IMR-90 (cell line): Measurements from ENCODE around the gene RFC3. TPM values are rescaled to one million over a fixed set of nuclear protein-coding genes. Genes with fewer than 3 reads are reported as not detected.

ENCODE experiments used
- ATAC-seq: fragments of 200-7000 bp; cut with Tn5 transposase; 2 replicates; pipeline ENCODE4 v1.9.1; 2020; ENCODE audit warnings: low read depth, mild to moderate bottlenecking, moderate library complexity
- BruUV-seq: library from RNA; stranded (reverse); fragments of 400-500 nt; replicated peaks from 2 replicates; lab custom pipeline; 2021; lab: Mats Ljungman, UMichigan
- CTCF ChIA-PET: fragments of 300-600 bp; formaldehyde crosslinking; extraction: SDS; loops from one replicate; lab custom pipeline; 2021; ENCODE audit warnings: antibody characterized with exemption; lab: Yijun Ruan, JAX
- POLR2A ChIA-PET: fragments of 300-600 bp; sonication (Branson Sonifier 250); formaldehyde crosslinking; loops from one replicate; lab custom pipeline; 2022; ENCODE audit warnings: antibody characterized with exemption; ENCODE audit not compliant: unreplicated experiment; lab: Charles Lee
- DNase-seq: peaks from one replicate; pipeline ENCODE4 v3.0.0; 2013
- H2AFZ ChIP-seq: replicated peaks from 2 replicates; pipeline ENCODE3; 2013; ENCODE audit warnings: low read length, mild to moderate bottlenecking; ENCODE audit not compliant: poor library complexity
- H2AK5ac ChIP-seq: 2 replicates; pipeline ENCODE4 v1.6.1; 2013; ENCODE audit warnings: low read depth, low read length, inconsistent platforms
- H2AK9ac ChIP-seq: replicated peaks from 2 replicates; pipeline ENCODE3; 2013; ENCODE audit warnings: mild to moderate bottlenecking, low read depth, low read length, moderate library complexity; ENCODE audit not compliant: poor library complexity
- H2BK120ac ChIP-seq: 2 replicates; pipeline ENCODE4 v1.6.1; 2013; ENCODE audit warnings: low read depth, low read length, inconsistent platforms
- H2BK15ac ChIP-seq: 3 replicates; pipeline ENCODE4 v1.6.1; 2013; ENCODE audit warnings: low read depth, low read length, inconsistent platforms
- H2BK20ac ChIP-seq: 2 replicates; pipeline ENCODE4 v1.6.1; 2013; ENCODE audit warnings: low read depth, mild to moderate bottlenecking, inconsistent platforms, low read length, moderate library complexity
- H2BK5ac ChIP-seq: 2 replicates; pipeline ENCODE4 v1.6.1; 2013; ENCODE audit warnings: mild to moderate bottlenecking, low read depth, low read length, inconsistent platforms; ENCODE audit not compliant: poor library complexity, severe bottlenecking
- H3K14ac ChIP-seq: replicated peaks from 2 replicates; pipeline ENCODE4 v1.6.1; 2013; ENCODE audit warnings: low read depth, low read length, inconsistent platforms
- H3K18ac ChIP-seq: 2 replicates; pipeline ENCODE4 v1.6.1; 2013; ENCODE audit warnings: low read depth, low read length, control low read depth
- H3K23ac ChIP-seq: 2 replicates; pipeline ENCODE4 v1.6.1; 2013; ENCODE audit warnings: low read depth, low read length, inconsistent platforms
- H3K27ac ChIP-seq: 2 replicates; pipeline ENCODE4 v1.5.1; 2013; ENCODE audit warnings: mild to moderate bottlenecking, control low read depth, low read length; ENCODE audit not compliant: insufficient read depth
- H3K27me3 ChIP-seq: 2 replicates; pipeline ENCODE4 v1.6.1; 2013; ENCODE audit warnings: low read length; ENCODE audit not compliant: control insufficient read depth, insufficient read depth
- H3K36me3 ChIP-seq: 2 replicates; pipeline ENCODE4 v1.6.1; 2013; ENCODE audit warnings: low read length, mixed read lengths; ENCODE audit not compliant: control insufficient read depth, insufficient read depth
- H3K4ac ChIP-seq: 2 replicates; pipeline ENCODE4 v1.6.1; 2013; ENCODE audit warnings: low read depth, low read length, inconsistent platforms
- H3K4me1 ChIP-seq: 2 replicates; pipeline ENCODE4 v1.6.1; 2013; ENCODE audit warnings: low read length, mixed read lengths; ENCODE audit not compliant: control insufficient read depth, insufficient read depth
- H3K4me2 ChIP-seq: 2 replicates; pipeline ENCODE4 v1.6.1; 2013; ENCODE audit warnings: low read depth, mild to moderate bottlenecking, control low read depth, low read length, moderate library complexity
- H3K4me3 ChIP-seq: 2 replicates; pipeline ENCODE4 v1.5.1; 2013; ENCODE audit warnings: low read depth, mild to moderate bottlenecking, control low read depth, low read length, moderate library complexity; ENCODE audit not compliant: insufficient read depth
- H3K56ac ChIP-seq: 2 replicates; pipeline ENCODE4 v1.6.1; 2013; ENCODE audit warnings: low read length, inconsistent platforms; ENCODE audit not compliant: insufficient read depth; ENCODE audit errors: extremely low read depth
- H3K79me1 ChIP-seq, 2 experiments: 2 replicates each; pipeline ENCODE4 v1.6.1; 2013; ENCODE audit warnings: low read length in 2 of 2, inconsistent platforms in 1 of 2, low read depth in 1 of 2
- H3K9ac ChIP-seq: 2 replicates; pipeline ENCODE4 v1.6.1; 2013; ENCODE audit warnings: low read depth, low read length, control low read depth
- H3K9me1 ChIP-seq: 2 replicates; pipeline ENCODE4 v1.6.1; 2013; ENCODE audit warnings: low read length, inconsistent platforms; ENCODE audit not compliant: insufficient read depth
- H3K9me3 ChIP-seq: 2 replicates; pipeline ENCODE4 v1.6.1; 2013; ENCODE audit warnings: low read length; ENCODE audit not compliant: control insufficient read depth, insufficient read depth
- H4K20me1 ChIP-seq: 2 replicates; pipeline ENCODE4 v1.6.1; 2013; ENCODE audit warnings: low read length, inconsistent platforms; ENCODE audit not compliant: insufficient read depth
- H4K5ac ChIP-seq: 2 replicates; pipeline ENCODE4 v1.6.1; 2013; ENCODE audit warnings: mild to moderate bottlenecking, low read depth, low read length, control low read depth
- H4K8ac ChIP-seq, 2 experiments: 2 replicates each; pipeline ENCODE4 v1.6.1; 2013; ENCODE audit warnings: low read depth in 2 of 2, low read length in 2 of 2, control low read depth in 1 of 2, inconsistent platforms in 1 of 2
- H4K91ac ChIP-seq: 2 replicates; pipeline ENCODE4 v1.6.1; 2013; ENCODE audit warnings: low read depth, low read length, inconsistent platforms; ENCODE audit not compliant: insufficient read depth
- BHLHE40 ChIP-seq: fragments of 150-350 bp; IDR thresholded peaks from 2 replicates; pipeline ENCODE4 v1.6.1; 2016; ENCODE audit warnings: mild to moderate bottlenecking, low read depth, low read length
- CEBPB ChIP-seq: IDR thresholded peaks from 2 replicates; pipeline ENCODE4 v1.6.1; 2012; ENCODE audit warnings: low read depth, low read length, improper control_type of control experiment
- CHD1 ChIP-seq: IDR thresholded peaks from 2 replicates; pipeline ENCODE4 v1.6.1; 2012; ENCODE audit warnings: low read depth, low read length, improper control_type of control experiment
- ELK1 ChIP-seq: fragments of 150-350 bp; IDR thresholded peaks from 2 replicates; pipeline ENCODE4 v1.6.1; 2016; ENCODE audit warnings: low read depth, mild to moderate bottlenecking, low read length, moderate library complexity, borderline replicate concordance
- FOS ChIP-seq: fragments of 150-350 bp; IDR thresholded peaks from 2 replicates; pipeline ENCODE4 v1.6.1; 2016; ENCODE audit warnings: low read depth, low read length
- MAFK ChIP-seq: IDR thresholded peaks from 2 replicates; pipeline ENCODE4 v1.6.1; 2012; ENCODE audit warnings: low read depth, low read length, improper control_type of control experiment
- MAZ ChIP-seq: IDR thresholded peaks from 2 replicates; pipeline ENCODE4 v1.6.1; 2012; ENCODE audit warnings: low read depth, mild to moderate bottlenecking, low read length, improper control_type of control experiment, moderate library complexity, borderline replicate concordance
- MXI1 ChIP-seq: IDR thresholded peaks from 2 replicates; pipeline ENCODE4 v1.6.1; 2012; ENCODE audit warnings: low read depth, mild to moderate bottlenecking, low read length, moderate library complexity, borderline replicate concordance
- NFE2L2 ChIP-seq: fragments of 150-350 bp; IDR thresholded peaks from 2 replicates; pipeline ENCODE4 v1.6.1; 2016; ENCODE audit warnings: low read depth, mild to moderate bottlenecking, low read length
- RAD21 ChIP-seq: IDR thresholded peaks from 2 replicates; pipeline ENCODE4 v1.6.1; 2012; ENCODE audit warnings: low read length, improper control_type of control experiment
- RCOR1 ChIP-seq: IDR thresholded peaks from 2 replicates; pipeline ENCODE4 v1.6.1; 2012; ENCODE audit warnings: mild to moderate bottlenecking, low read length, improper control_type of control experiment; ENCODE audit not compliant: insufficient replicate concordance
- RFX5 ChIP-seq: IDR thresholded peaks from 2 replicates; pipeline ENCODE4 v1.8.0; 2012; ENCODE audit warnings: low read depth, mild to moderate bottlenecking, low read length, moderate library complexity
- SMC3 ChIP-seq: fragments of 150-350 bp; IDR thresholded peaks from 2 replicates; pipeline ENCODE4 v1.6.1; 2016; ENCODE audit warnings: low read depth, mild to moderate bottlenecking, antibody characterized with exemption, low read length, moderate library complexity
- USF2 ChIP-seq: fragments of 150-350 bp; IDR thresholded peaks from 2 replicates; pipeline ENCODE4 v1.6.1; 2017; ENCODE audit warnings: mild to moderate bottlenecking, antibody characterized with exemption, low read length, low read depth
- WGBS, 2 experiments: methylation state at CpG; one replicate each; pipeline versions ENCODE4 v1.1.5 to v1.1.7; 2013; ENCODE audit warnings: missing lambda C conversion rate in 2 of 2; ENCODE audit not compliant: insufficient read length in 1 of 2; ENCODE audit errors: extremely low coverage in 2 of 2; 5-methylcytosine and 5-hydroxymethylcytosine counted together
- dilution Hi-C: fragments of 300-500 bp; cut with HindIII; formaldehyde crosslinking; loops from one replicate; pipeline ENCODE4 v1.14.3; 2018; ENCODE audit warnings: low sequenced_read_pairs; ENCODE audit not compliant: unreplicated experiment
- in situ Hi-C: fragments of 300-500 bp; cut with MboI; formaldehyde crosslinking; loops from 3 replicates; pipeline ENCODE4 v1.14.3; 2019; ENCODE audit warnings: low sequenced_read_pairs, inconsistent platforms, mixed read lengths
- intact Hi-C: fragments of 100-400 bp; cut with micrococcal nuclease; formaldehyde crosslinking; loops from 2 replicates; pipeline ENCODE4 v1.10.0; 2022
- polyA plus RNA-seq, 3 experiments: library from polyadenylated mRNA; depleted of rRNA; stranded (reverse); fragments of >200 nt; gene quantifications; 2 replicates each; pipeline ENCODE4 v1.2.3, GENCODE V29; 2012; ENCODE audit warnings: low replicate concordance in 1 of 3
- total RNA-seq: library from RNA; depleted of rRNA; stranded (reverse); fragments of >200 nt; gene quantifications from 2 replicates; pipeline ENCODE4 v1.2.3, GENCODE V29; 2012

The RFC3 gene
- total and polyA plus RNA-seq, 2 of the 4 experiments (the other 2 are of a cell fraction): 9.8 to 12.9 TPM

- Histone ChIP-seq H4K8ac (no peak overlapping the region), H3K79me1 (no peaks in the 10 kb centered on the region), H3K9me1 (no peaks in the 10 kb centered on the region), H3K23ac (no peak overlapping the region), H3K27me3 (no peaks in the 10 kb centered on the region), H2AK9ac (no peak overlapping the region), H3K4me3 (no peak overlapping the region), H3K56ac (no peak overlapping the region), H3K4me1 (no peaks in the 10 kb centered on the region), H3K9ac (no peak overlapping the region), H3K9me3 (no peaks in the 10 kb centered on the region), H3K36me3 (no peaks in the 10 kb centered on the region), H2AFZ (no peak overlapping the region), H2AK5ac (no peak overlapping the region), H3K14ac (no peak overlapping the region), H4K5ac (no peak overlapping the region), H2BK15ac (no peak overlapping the region), H3K18ac (no peak overlapping the region), H3K4ac (no peak overlapping the region), H2BK5ac (no peak overlapping the region), H3K27ac (no peak overlapping the region), H3K4me2 (no peak overlapping the region), H2BK120ac (no peak overlapping the region), H4K91ac (no peak overlapping the region), H4K20me1 (no peaks in the 10 kb centered on the region), H2BK20ac (no peak overlapping the region)
- in situ Hi-C loops: no loop called here
- BruUV-seq: no TSS peak
- TF ChIP-seq USF2: no peak
- no peak for TF ChIP-seq MAFK
- no peak for TF ChIP-seq RCOR1
- no peak for TF ChIP-seq NFE2L2
- TF ChIP-seq CEBPB: no peak
- no peak for TF ChIP-seq ELK1
- no peak for TF ChIP-seq MAZ
- no peak for TF ChIP-seq MXI1
- TF ChIP-seq BHLHE40: no peak
- no peak for TF ChIP-seq RAD21
- TF ChIP-seq RFX5: no peak
- TF ChIP-seq CHD1: no peak
- no peak for TF ChIP-seq SMC3
- TF ChIP-seq FOS: no peak
- DNase-seq: no peak
- WGBS, 2 experiments: no CpG with 5 or more reads among the region's 4 CpGs
- dilution Hi-C loops: no loop called here
- ChIA-PET CTCF (interaction anchor here (1.0 kb wide), 1 partner anchor 9 kb away, joined by 3 read pairs; no protein-coding TSS in a partner anchor), POLR2A (no interaction called here)
- intact Hi-C loops: no loop called here
- no peak for ATAC-seq
Observed at GRCh38 chr13:33794576-33794975, 23.4 kb upstream of the RFC3 start.
